B cell (primary cell): ENCODE results near the gene TIPIN. TPM values are rescaled to one million over a fixed set of nuclear protein-coding genes. Genes with fewer than 3 reads are reported as not detected.
A peak's percentile ranks its signal among the peaks of the same experiment; 100 is the strongest.
"Not testable (repeated sequence)": the region's sequence is repeated elsewhere in the genome, so short reads cannot be mapped to it uniquely, and the experiment has no call there.

Experiments
- ATAC-seq: fragments of 200-7000 bp; cut with Tn5 transposase; one replicate; pipeline ENCODE4 v1.10.0; 2021; ENCODE audit warnings: low read depth, mild to moderate bottlenecking, moderate number of reproducible peaks, moderate library complexity
- CTCF ChIA-PET: fragments of 350-600 bp; sonication (Branson Sonifier 250); formaldehyde crosslinking; loops from one replicate; lab custom pipeline; 2021; ENCODE audit warnings: antibody characterized with exemption, inconsistent platforms; lab: Charles Lee
- POLR2A ChIA-PET: fragments of 350-600 bp; sonication (Branson Sonifier 250); formaldehyde crosslinking; loops from one replicate; lab custom pipeline; 2021; ENCODE audit warnings: antibody characterized with exemption; lab: Charles Lee
- DNase-seq: peaks from one replicate; pipeline ENCODE4 v3.0.0; 2013
- H2AFZ ChIP-seq: 2 replicates; pipeline ENCODE4 v1.6.1; 2012; ENCODE audit warnings: mild to moderate bottlenecking, low read depth, low read length; ENCODE audit not compliant: insufficient read depth, poor library complexity, severe bottlenecking
- H3K27ac ChIP-seq, 2 donors: 1 replicate in 1 of 2; 2 replicates in 1 of 2; pipeline ENCODE4 v1.5.1; 2012 to 2013; ENCODE audit warnings: low read length in 2 of 2, mild to moderate bottlenecking in 2 of 2, moderate library complexity in 1 of 2
- H3K27me3 ChIP-seq, 4 experiments: fragments of 200-600 bp in 1 of 4; sonication (generic) in 1 of 4; replicated peaks in 1 of 4; 1 replicate in 2 of 4; 2 replicates in 2 of 4; pipeline versions ENCODE4 v1.6.1 to v1.7.0; 2013 to 2016; ENCODE audit warnings: low read length in 3 of 4, mild to moderate bottlenecking in 2 of 4, mixed read lengths in 1 of 4, moderate library complexity in 1 of 4; ENCODE audit not compliant: insufficient read depth in 4 of 4, control insufficient read depth in 3 of 4; ENCODE audit errors: control extremely low read depth in 1 of 4
- H3K36me3 ChIP-seq, 2 experiments: replicated peaks in 1 of 2; 1 replicate in 1 of 2; 2 replicates in 1 of 2; pipeline versions ENCODE4 v1.6.1 to v1.7.1; 2013; ENCODE audit warnings: low read length in 1 of 2; ENCODE audit not compliant: insufficient read depth in 2 of 2, control insufficient read depth in 1 of 2; ENCODE audit errors: control extremely low read depth in 1 of 2, extremely low read depth in 1 of 2
- H3K4me1 ChIP-seq, 2 donors: fragments of 200-600 bp in 1 of 2; sonication (generic) in 1 of 2; 1 replicate in 1 of 2; 2 replicates in 1 of 2; pipeline versions ENCODE4 v1.5.1 to v1.6.1; 2013 to 2017; ENCODE audit warnings: low read length in 2 of 2; ENCODE audit not compliant: control insufficient read depth in 2 of 2, insufficient read depth in 2 of 2
- H3K4me2 ChIP-seq: replicated peaks from 2 replicates; pipeline ENCODE3; 2012; ENCODE audit warnings: mild to moderate bottlenecking, low read depth, low read length; ENCODE audit not compliant: poor library complexity, severe bottlenecking
- H3K4me3 ChIP-seq, 5 experiments: fragments of 200-600 bp in 1 of 5; sonication (generic) in 1 of 5; 1 replicate in 3 of 5; 2 replicates in 2 of 5; pipeline versions ENCODE4 v1.5.1 to v1.7.0; 2011 to 2016; ENCODE audit warnings: low read length in 4 of 5, mild to moderate bottlenecking in 4 of 5, low read depth in 2 of 5, control low read depth in 1 of 5, moderate library complexity in 1 of 5; ENCODE audit not compliant: insufficient read depth in 1 of 5; ENCODE audit errors: control extremely low read depth in 1 of 5, extremely low read depth in 1 of 5
- H3K79me2 ChIP-seq: fragments of 200-600 bp; sonication (generic); one replicate; pipeline ENCODE4 v1.6.0; 2016; ENCODE audit warnings: low read length; ENCODE audit not compliant: control insufficient read depth, insufficient read depth
- H3K9ac ChIP-seq: fragments of 200-600 bp; sonication (generic); 2 replicates; pipeline ENCODE4 v1.6.1; 2017; ENCODE audit warnings: mild to moderate bottlenecking, low read length, moderate library complexity
- H3K9me3 ChIP-seq, 3 donors: one replicate each; pipeline versions ENCODE4 v1.6.1 to v1.7.1; 2013; ENCODE audit warnings: low read length in 2 of 3; ENCODE audit not compliant: control insufficient read depth in 2 of 3, insufficient read depth in 1 of 3; ENCODE audit errors: control extremely low read depth in 1 of 3
- H4K20me1 ChIP-seq: 2 replicates; pipeline ENCODE4 v1.6.0; 2012; ENCODE audit warnings: mild to moderate bottlenecking, low read length; ENCODE audit not compliant: insufficient read depth, control insufficient read depth, poor library complexity, severe bottlenecking
- H3K27ac Mint-ChIP-seq: one replicate; pipeline ENCODE4 v1.8.0; 2021; ENCODE audit warnings: mixed read lengths
- H3K27me3 Mint-ChIP-seq: one replicate; pipeline ENCODE4 v1.8.0; 2021; ENCODE audit warnings: mixed read lengths
- H3K4me1 Mint-ChIP-seq: one replicate; pipeline ENCODE4 v1.8.0; 2021; ENCODE audit warnings: mixed read lengths
- H3K4me3 Mint-ChIP-seq: one replicate; pipeline ENCODE4 v1.8.0; 2021; ENCODE audit warnings: mixed read lengths
- H3K9me3 Mint-ChIP-seq: one replicate; pipeline ENCODE4 v1.8.0; 2022; ENCODE audit warnings: mixed read lengths; ENCODE audit not compliant: insufficient read depth
- EZH2 ChIP-seq: IDR thresholded peaks from 2 replicates; pipeline ENCODE4 v1.6.1; 2012; ENCODE audit warnings: borderline replicate concordance, low read depth, mild to moderate bottlenecking, moderate library complexity, low read length; ENCODE audit not compliant: insufficient read depth, poor library complexity, severe bottlenecking
- WGBS: methylation state at CpG from one replicate; pipeline ENCODE4 v1.1.5; 2013; ENCODE audit warnings: missing lambda C conversion rate; ENCODE audit not compliant: insufficient coverage; 5-methylcytosine and 5-hydroxymethylcytosine counted together
- intact Hi-C: fragments of 100-400 bp; cut with micrococcal nuclease; formaldehyde crosslinking; loops from one replicate; pipeline ENCODE4 v1.10.0; 2022
- polyA plus RNA-seq: library from polyadenylated mRNA; depleted of rRNA; stranded (reverse); fragments of >200 nt; gene quantifications from 2 replicates; pipeline ENCODE4 v1.2.3, GENCODE V29; 2012
- total RNA-seq, 2 donors: library from RNA; stranded (reverse); fragments of 120-200 nt in 1 of 2; gene quantifications; 1 replicate in 1 of 2; 2 replicates in 1 of 2; pipeline versions ENCODE4 v1.2.3 to v1.2.4, GENCODE V29; 2013 to 2022
- TF ChIP-seq, protein P1 (sequence below): fragments of 200-600 bp; IDR thresholded peaks from one replicate; pipeline ENCODE4 v1.8.0; 2022; ENCODE audit warnings: antibody characterized with exemption, mild to moderate bottlenecking

The TIPIN gene
- total and polyA plus RNA-seq, 2 donors (not counting 1 experiment from before 2014, with no cell fraction given) = 4.1 to 8.8 TPM

DNA sequence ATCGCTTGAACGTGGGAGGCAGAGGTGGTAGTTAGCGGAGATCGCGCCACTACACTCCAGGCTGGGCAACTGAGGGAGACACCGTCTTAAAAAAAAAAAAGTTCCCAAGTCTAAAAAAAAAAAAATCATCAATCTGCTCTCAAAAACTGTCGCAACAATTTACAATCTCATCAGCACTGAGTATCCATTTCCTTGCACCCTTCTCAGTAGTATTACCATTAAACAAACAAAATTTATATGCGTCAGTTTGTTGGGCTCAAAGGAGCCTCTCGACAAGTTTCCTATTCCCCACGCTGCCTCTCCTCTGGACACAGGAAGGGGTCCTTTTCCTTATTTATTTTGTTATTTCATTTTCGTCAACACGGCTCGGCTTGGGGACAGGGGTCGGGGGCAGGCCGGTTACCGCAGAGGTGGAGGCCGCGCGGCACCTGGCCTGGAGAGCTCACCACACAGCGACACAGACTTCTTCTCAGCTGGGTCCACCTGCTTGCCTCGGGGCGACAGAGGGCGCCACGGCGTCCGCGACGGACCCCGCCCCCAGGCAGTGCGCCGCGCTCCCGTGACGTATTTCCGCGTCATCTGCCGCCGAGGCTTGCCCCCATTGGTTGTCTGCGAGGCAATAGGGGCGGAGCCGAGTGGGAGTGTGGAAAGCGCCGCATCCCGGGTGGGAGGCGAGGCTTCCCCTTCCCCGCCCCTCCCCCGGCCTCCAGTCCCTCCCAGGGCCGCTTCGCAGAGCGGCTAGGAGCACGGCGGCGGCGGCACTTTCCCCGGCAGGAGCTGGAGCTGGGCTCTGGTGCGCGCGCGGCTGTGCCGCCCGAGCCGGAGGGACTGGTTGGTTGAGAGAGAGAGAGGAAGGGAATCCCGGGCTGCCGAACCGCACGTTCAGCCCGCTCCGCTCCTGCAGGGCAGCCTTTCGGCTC, 30.0 kb upstream of the TIPIN start, which contains the start of gene MAP2K1:
Gene MAP2K1 (plus strand): TSS at position 709 of the 920 bp plus-strand sequence. CDS start 436 bp downstream, outside the sequence.
- ChIA-PET POLR2A (interaction anchor here (0.5 to 1.4 kb wide), 4 partner anchors 32 to 698 kb away, joined by 3 to 7 read pairs (median 6); partner anchors contain the start of gene SNAPC5), CTCF (interaction anchor here (0.7 to 5.5 kb wide), 15 partner anchors 15 to 118 kb away, joined by 3 to 89 read pairs (median 4); partner anchors contain the start of genes RPL4, SNAPC5 and ZWILCH)
- H4K20me1 ChIP-seq = peaks cover 33% of the 10 kb centered on the region
- peak within 1 kb of the TSS; percentile 61 to 78 for H3K27ac ChIP-seq
- DNase-seq (peak; percentile 98), ATAC-seq (peak; percentile 91)
- peaks cover 3% of the 10 kb centered on the region for H3K9me3 Mint-ChIP-seq
- peak within 1 kb of the TSS; percentile 94 for H3K27ac Mint-ChIP-seq
- peaks cover 0 to 4% (median 0%) of the 10 kb centered on the region in 3 donors for H3K9me3 ChIP-seq
- peaks cover 46% of the 10 kb centered on the region for H3K4me1 Mint-ChIP-seq
- H3K4me3 ChIP-seq = peak within 1 kb of the TSS; percentile 59 to 78 (median 75)
- H3K4me1 ChIP-seq = peaks cover 47 to 50% of the 10 kb centered on the region in 2 donors
- peaks cover 52% of the 10 kb centered on the region for H3K79me2 ChIP-seq
- H2AFZ ChIP-seq = peak within 1 kb of the TSS; percentile 84
- no peaks in the 10 kb centered on the region for H3K27me3 ChIP-seq
- 6% methylated on average over 59 of the region's 69 CpGs for WGBS
- H3K9ac ChIP-seq = peak within 1 kb of the TSS; percentile 70
- H3K27me3 Mint-ChIP-seq = no peaks in the 10 kb centered on the region
- TF ChIP-seq, protein P1, sequence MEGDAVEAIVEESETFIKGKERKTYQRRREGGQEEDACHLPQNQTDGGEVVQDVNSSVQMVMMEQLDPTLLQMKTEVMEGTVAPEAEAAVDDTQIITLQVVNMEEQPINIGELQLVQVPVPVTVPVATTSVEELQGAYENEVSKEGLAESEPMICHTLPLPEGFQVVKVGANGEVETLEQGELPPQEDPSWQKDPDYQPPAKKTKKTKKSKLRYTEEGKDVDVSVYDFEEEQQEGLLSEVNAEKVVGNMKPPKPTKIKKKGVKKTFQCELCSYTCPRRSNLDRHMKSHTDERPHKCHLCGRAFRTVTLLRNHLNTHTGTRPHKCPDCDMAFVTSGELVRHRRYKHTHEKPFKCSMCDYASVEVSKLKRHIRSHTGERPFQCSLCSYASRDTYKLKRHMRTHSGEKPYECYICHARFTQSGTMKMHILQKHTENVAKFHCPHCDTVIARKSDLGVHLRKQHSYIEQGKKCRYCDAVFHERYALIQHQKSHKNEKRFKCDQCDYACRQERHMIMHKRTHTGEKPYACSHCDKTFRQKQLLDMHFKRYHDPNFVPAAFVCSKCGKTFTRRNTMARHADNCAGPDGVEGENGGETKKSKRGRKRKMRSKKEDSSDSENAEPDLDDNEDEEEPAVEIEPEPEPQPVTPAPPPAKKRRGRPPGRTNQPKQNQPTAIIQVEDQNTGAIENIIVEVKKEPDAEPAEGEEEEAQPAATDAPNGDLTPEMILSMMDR = peak; percentile 80
- no peak for TF ChIP-seq EZH2
- no peaks in the 10 kb centered on the region for H3K36me3 ChIP-seq
- peak within 1 kb of the TSS; percentile 83 for H3K4me2 ChIP-seq
- intact Hi-C loops = loop anchor here (1.0 to 2.0 kb wide), 5 partner anchors 30 to 869 kb away; partner anchors contain the start of genes DIS3L, DPP8, SNAPC5 and TIPIN
- H3K4me3 Mint-ChIP-seq = peak within 1 kb of the TSS; percentile 92

DNA sequence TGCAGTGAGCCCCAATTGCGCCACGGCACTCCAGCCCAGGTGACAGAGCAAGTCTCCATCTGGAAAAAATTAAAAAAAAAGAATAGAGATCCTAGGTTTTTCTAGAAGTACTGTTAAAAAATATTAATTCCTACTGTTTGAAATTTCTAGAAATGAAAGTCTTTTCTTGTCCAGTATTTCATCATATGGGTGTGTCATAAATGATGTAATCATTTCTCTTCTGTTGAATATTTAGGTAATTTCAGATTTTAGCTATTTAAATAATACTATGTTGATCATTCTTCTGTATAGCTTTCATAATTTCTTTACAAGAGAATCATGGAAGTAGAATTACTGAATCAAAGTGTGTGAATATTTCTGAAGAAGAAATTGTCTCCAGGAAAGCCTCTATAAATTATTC, 24.9 kb upstream of the TIPIN start:
- H3K9ac ChIP-seq, H3K27ac Mint-ChIP-seq, POLR2A ChIA-PET, H3K27me3 ChIP-seq, H3K4me3 ChIP-seq, H3K27ac ChIP-seq, H3K9me3 Mint-ChIP-seq, H4K20me1 ChIP-seq, H3K9me3 ChIP-seq, intact Hi-C loops, H3K79me2 ChIP-seq, H3K4me3 Mint-ChIP-seq, H3K4me2 ChIP-seq, H3K27me3 Mint-ChIP-seq, H3K4me1 Mint-ChIP-seq, H2AFZ ChIP-seq, ATAC-seq, H3K4me1 ChIP-seq, H3K36me3 ChIP-seq, DNase-seq, CTCF ChIA-PET: not testable (repeated sequence)
- no CpG with 5 or more reads among the region's 2 CpGs for WGBS
